C4-2B (cell line): ENCODE results near the gene TMEM35B.

ENCODE experiments used
- H3K27ac ChIP-seq: fragments of 450-650 bp; 2 replicates; pipeline ENCODE4 v1.5.1; 2017
- CTCF ChIP-seq: fragments of 450-650 bp; conservative IDR thresholded peaks from 2 replicates; pipeline ENCODE4 v1.5.1; 2017; ENCODE audit warnings: mild to moderate bottlenecking
- ZFX ChIP-seq: fragments of 450-650 bp; IDR thresholded peaks from 2 replicates; pipeline ENCODE4 v1.6.1; 2017

The TMEM35B gene

GRCh38 chr1:34984793-34985608 lies at the start of gene TMEM35B:
Gene TMEM35B, minus strand, starts transcription at chr1:34985347. Its CDS starts 42 bp downstream, at chr1:34985305.
- TF ChIP-seq ZFX: peak; percentile 84
- no peak for TF ChIP-seq CTCF
- H3K27ac ChIP-seq: peak within 1 kb of the TSS; percentile 81

- no peak for TF ChIP-seq CTCF
- no peak for TF ChIP-seq ZFX
- H3K27ac ChIP-seq: no peak overlapping the region
These were observed 48.2 kb upstream of the TMEM35B start for GRCh38 chr1:35033346-35033745.

GRCh38 chr1:35032384-35032739 lies 47.2 kb upstream of the TMEM35B start:
- H3K27ac ChIP-seq: peak overlapping the region; percentile 83
- TF ChIP-seq ZFX: no peak
- TF ChIP-seq CTCF: no peak

- H3K27ac ChIP-seq: peak overlapping the region; percentile 83
- no peak for TF ChIP-seq ZFX
- no peak for TF ChIP-seq CTCF
These were observed 45.8 kb upstream of the TMEM35B start for GRCh38 chr1:35030756-35031446.

- TF ChIP-seq CTCF (no peak), ZFX (no peak)
- no peak overlapping the region for H3K27ac ChIP-seq
These were observed 45.2 kb upstream of the TMEM35B start for GRCh38 chr1:35030338-35030737.

GRCh38 chr1:35029761-35030160 lies 44.6 kb upstream of the TMEM35B start:
- TF ChIP-seq CTCF (no peak), ZFX (no peak)
- H3K27ac ChIP-seq: no peak overlapping the region

- TF ChIP-seq ZFX: no peak
- TF ChIP-seq CTCF: no peak
- H3K27ac ChIP-seq: no peak overlapping the region
These were observed 31.3 kb upstream of the TMEM35B start for GRCh38 chr1:35016406-35016805.
